Panc1 (cell line): ENCODE results near the gene YJU2. TPM values are rescaled to one million over a fixed set of nuclear protein-coding genes. Genes with fewer than 3 reads are reported as not detected.
"Not testable (repeated sequence)": the region's sequence is repeated elsewhere in the genome, so short reads cannot be mapped to it uniquely, and the experiment has no call there.

ENCODE experiments used
- ATAC-seq: fragments of 200-7000 bp; cut with Tn5 transposase; 2 replicates; pipeline ENCODE4 v1.9.1; 2020; ENCODE audit warnings: mild to moderate bottlenecking, moderate library complexity
- BruUV-seq: library from RNA; stranded (reverse); fragments of 400-500 nt; replicated peaks from 2 replicates; lab custom pipeline; 2021; lab: Mats Ljungman, UMichigan
- CTCF ChIA-PET: fragments of 300-600 bp; sonication (Branson Sonifier 250); formaldehyde crosslinking; loops from one replicate; lab custom pipeline; 2022; ENCODE audit warnings: antibody characterized with exemption; lab: Charles Lee
- POLR2A ChIA-PET: fragments of 300-600 bp; sonication (Branson Sonifier 250); formaldehyde crosslinking; loops from one replicate; lab custom pipeline; 2022; ENCODE audit warnings: antibody characterized with exemption; lab: Charles Lee
- DNase-seq: peaks from one replicate; pipeline ENCODE4 v3.0.0-alpha.2; 2010; ENCODE audit warnings: low read depth, low spot score
- H3K27ac ChIP-seq: 2 replicates; pipeline ENCODE4 v1.5.1; 2011; ENCODE audit warnings: mild to moderate bottlenecking, low read length, inconsistent platforms
- H3K27me3 ChIP-seq: fragments of 200-500 bp; sonication (Bioruptor generic); 2 replicates; pipeline ENCODE4 v1.6.0; 2014; ENCODE audit warnings: low read length, inconsistent platforms; ENCODE audit not compliant: control insufficient read depth, insufficient read depth
- H3K36me3 ChIP-seq: fragments of 200-500 bp; sonication (Bioruptor generic); 2 replicates; pipeline ENCODE4 v1.5.1; 2014; ENCODE audit warnings: inconsistent platforms, mild to moderate bottlenecking, low read length, moderate library complexity; ENCODE audit not compliant: control insufficient read depth, insufficient read depth
- H3K4me1 ChIP-seq: 2 replicates; pipeline ENCODE4 v1.5.1; 2011; ENCODE audit warnings: inconsistent platforms, mild to moderate bottlenecking, low read length, moderate library complexity; ENCODE audit not compliant: control insufficient read depth, insufficient read depth
- H3K4me3 ChIP-seq, 2 experiments: 2 replicates each; pipeline ENCODE4 v1.5.1; 2011 to 2012; ENCODE audit warnings: low read depth in 2 of 2, low read length in 2 of 2, mild to moderate bottlenecking in 2 of 2, inconsistent platforms in 1 of 2, moderate library complexity in 1 of 2
- H3K9me3 ChIP-seq: fragments of 200-500 bp; sonication (Bioruptor generic); 2 replicates; pipeline ENCODE4 v1.5.1; 2014; ENCODE audit warnings: low read depth, mild to moderate bottlenecking, inconsistent platforms, low read length, moderate library complexity; ENCODE audit not compliant: control insufficient read depth, insufficient read depth
- CTCF ChIP-seq: fragments of 450-650 bp; IDR thresholded peaks from 2 replicates; pipeline ENCODE4 v1.5.1; 2017; ENCODE audit warnings: mild to moderate bottlenecking
- POLR2AphosphoS5 ChIP-seq: IDR thresholded peaks from 2 replicates; pipeline ENCODE4 v1.6.1; 2012; ENCODE audit warnings: mild to moderate bottlenecking, low read depth, low read length, moderate library complexity
- REST ChIP-seq, 2 experiments: IDR thresholded peaks; 2 replicates each; pipeline ENCODE4 v1.6.1; 2011 to 2012; ENCODE audit warnings: low read depth in 2 of 2, control low read depth in 1 of 2, low read length in 1 of 2, mild to moderate bottlenecking in 1 of 2, moderate library complexity in 1 of 2; ENCODE audit not compliant: insufficient read depth in 1 of 2
- SIN3A ChIP-seq: IDR thresholded peaks from 2 replicates; pipeline ENCODE4 v1.6.1; 2012; ENCODE audit warnings: low read depth, mild to moderate bottlenecking, low read length, moderate library complexity, borderline replicate concordance; ENCODE audit not compliant: insufficient read depth
- TCF7L2 ChIP-seq: IDR thresholded peaks from 2 replicates; pipeline ENCODE4 v1.6.1; 2011; ENCODE audit warnings: mild to moderate bottlenecking, low read depth, low read length, inconsistent platforms
- in situ Hi-C: cut with HindIII; loops from 2 replicates; pipeline ENCODE4 v1.10.0; 2016; ENCODE audit warnings: low sequenced_read_pairs, low pct_unique_long_range_greater_than_20kb
- intact Hi-C: fragments of 100-400 bp; cut with micrococcal nuclease; formaldehyde crosslinking; loops from one replicate; pipeline ENCODE4 v1.10.0; 2022; ENCODE audit not compliant: unreplicated experiment
- total RNA-seq: library from RNA; stranded (reverse); gene quantifications from one replicate; pipeline ENCODE4 v1.2.1, GENCODE V29; 2021; ENCODE audit not compliant: unreplicated experiment

Gene YJU2
- total RNA-seq, 1 experiment from 2014 or later = 15.9 TPM

DNA sequence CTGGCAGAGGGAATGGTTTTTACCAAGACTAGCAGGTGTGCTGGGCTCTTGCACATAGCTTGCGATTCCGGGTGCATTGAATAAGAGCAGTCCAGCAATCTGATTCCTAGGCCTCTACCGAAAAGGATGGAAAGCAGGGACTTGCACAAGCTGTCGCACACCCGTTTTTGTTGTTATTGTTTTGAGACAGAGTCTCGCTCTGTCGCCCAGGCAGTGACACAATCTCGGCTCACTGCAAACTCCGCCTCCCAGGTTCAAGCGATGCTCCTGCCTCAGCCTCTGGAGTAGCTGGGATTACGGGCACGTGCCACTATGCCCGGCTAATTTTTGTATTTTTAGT is 12.0 kb upstream of the YJU2 start:
- intact Hi-C loops = no loop called here
- POLR2A ChIA-PET = no interaction called here
- H3K27ac ChIP-seq = no peak overlapping the region

DNA sequence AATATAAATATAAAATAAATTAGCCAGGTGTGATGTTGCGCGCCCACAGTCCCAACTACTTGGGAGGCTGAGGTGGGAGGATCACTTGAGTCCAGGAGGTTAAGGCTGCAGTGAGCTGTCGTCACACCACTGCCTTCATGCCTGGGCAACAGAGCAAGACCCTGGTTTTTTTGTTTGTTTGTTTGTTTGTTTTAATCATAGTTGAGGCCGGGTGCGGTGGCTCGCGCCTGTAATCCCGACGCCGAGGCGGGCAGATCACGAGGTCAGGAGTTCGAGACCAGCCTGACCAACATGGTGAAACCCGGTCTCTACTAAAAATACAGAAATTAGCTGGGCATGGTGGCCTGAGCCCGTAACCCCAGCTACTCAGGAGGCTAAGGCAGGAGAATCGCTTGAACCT is 9.4 kb upstream of the YJU2 start:
- H3K9me3 ChIP-seq, ATAC-seq, H3K4me3 ChIP-seq, H3K4me1 ChIP-seq, H3K27me3 ChIP-seq, BruUV-seq, DNase-seq, intact Hi-C loops, H3K27ac ChIP-seq, H3K36me3 ChIP-seq, POLR2A ChIA-PET, CTCF ChIA-PET, in situ Hi-C loops: not testable (repeated sequence)

More for the DNA sequence above, 12.0 kb upstream of the YJU2 start:
- Histone ChIP-seq H3K4me3 (no peak overlapping the region), H3K27me3 (no peaks in the 10 kb centered on the region), H3K9me3 (no peaks in the 10 kb centered on the region), H3K36me3 (no peaks in the 10 kb centered on the region), H3K4me1 (no peaks in the 10 kb centered on the region)
- in situ Hi-C loops = no loop called here
- CTCF ChIA-PET = no interaction called here
- ATAC-seq = no peak
- no peak for DNase-seq
- BruUV-seq = no TSS peak
- TF ChIP-seq TCF7L2 (no peak), REST (IDR thresholded peaks at IDR 0.05; ENCODE audit: insufficient read depth in 1 of 2, low read depth in 2 of 2, low read length in 1 of 2) (no peak), POLR2AphosphoS5 (no peak), SIN3A (no peak), CTCF (no peak)

DNA sequence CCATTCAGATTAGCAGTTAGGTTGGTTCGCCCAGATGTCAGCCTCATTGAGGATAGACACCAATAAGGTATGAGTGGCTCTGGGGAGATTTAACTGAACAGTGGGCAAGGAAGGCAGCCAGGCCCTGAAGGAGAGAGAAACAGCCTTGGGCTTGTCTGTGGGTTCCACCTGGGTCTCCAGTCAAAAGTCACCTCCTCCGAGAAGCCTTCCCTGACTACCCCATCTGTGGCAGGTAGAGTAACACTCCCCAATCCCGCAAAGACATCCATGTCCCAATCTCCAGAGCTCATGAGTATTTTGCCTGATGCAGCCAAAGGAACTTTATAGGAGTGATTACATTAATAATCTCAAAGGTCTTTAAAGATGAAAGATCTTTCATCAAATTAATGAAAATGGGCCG is 8.0 kb upstream of the YJU2 start:
- DNase-seq = no peak
- Histone ChIP-seq H3K9me3 (no peaks in the 10 kb centered on the region), H3K4me3 (no peak overlapping the region), H3K4me1 (no peaks in the 10 kb centered on the region), H3K27me3 (no peaks in the 10 kb centered on the region), H3K36me3 (no peaks in the 10 kb centered on the region), H3K27ac (no peak overlapping the region)
- POLR2A ChIA-PET = no interaction called here
- CTCF ChIA-PET = interaction anchor here (0.7 kb wide), 1 partner anchor 38 kb away, joined by 8 read pairs; no protein-coding TSS in a partner anchor
- in situ Hi-C loops (no loop called here), intact Hi-C loops (no loop called here)
- TF ChIP-seq CTCF = no peak
- TF ChIP-seq SIN3A = no peak
- TF ChIP-seq TCF7L2 = no peak
- TF ChIP-seq POLR2AphosphoS5 = no peak
- no peak for TF ChIP-seq REST (IDR thresholded peaks at IDR 0.05; ENCODE audit: insufficient read depth in 1 of 2, low read depth in 2 of 2, low read length in 1 of 2)
- no TSS peak for BruUV-seq
- no peak for ATAC-seq
